Breast epithelium (tissue), 4 donors: ENCODE measurements around the gene PARM1. TPM values are rescaled to one million over a fixed set of nuclear protein-coding genes. Genes with fewer than 3 reads are reported as not detected.

Experiments
- DNase-seq, 2 donors: peaks; one replicate each; pipeline ENCODE4 v3.0.0-alpha.2; 2019; ENCODE audit warnings: low spot score in 2 of 2
- H3K27ac ChIP-seq, 2 donors: fragments of 200-600 bp; sonication (generic) in 1 of 2; one replicate each; pipeline ENCODE4 v1.5.1; 2016 to 2019; ENCODE audit warnings: mild to moderate bottlenecking in 1 of 2
- H3K27me3 ChIP-seq, 2 donors: fragments of 200-600 bp; sonication (generic) in 1 of 2; one replicate each; pipeline versions ENCODE4 v1.5.1 to v1.6.0; 2017 to 2019; ENCODE audit warnings: control low read depth in 1 of 2, mild to moderate bottlenecking in 1 of 2
- H3K36me3 ChIP-seq: fragments of 200-600 bp; one replicate; pipeline ENCODE4 v1.5.1; 2019
- H3K4me1 ChIP-seq, 2 donors: fragments of 200-600 bp; sonication (generic); one replicate each; pipeline ENCODE4 v1.5.1; 2016 to 2019; ENCODE audit warnings: control low read depth in 1 of 2
- H3K4me3 ChIP-seq, 3 donors: fragments of 200-600 bp; sonication (generic); 1 replicate in 2 of 3; 2 replicates in 1 of 3; pipeline ENCODE4 v1.5.1; 2016 to 2019; ENCODE audit warnings: mild to moderate bottlenecking in 3 of 3, moderate library complexity in 2 of 3
- H3K9me3 ChIP-seq, 2 donors: fragments of 200-600 bp; sonication (generic) in 1 of 2; one replicate each; pipeline ENCODE4 v1.5.1; 2016 to 2019; ENCODE audit warnings: control low read depth in 1 of 2
- POLR2A ChIP-seq: fragments of 450-650 bp; IDR thresholded peaks from one replicate; pipeline ENCODE4 v1.6.1; 2016; ENCODE audit warnings: antibody characterized with exemption, mild to moderate bottlenecking, moderate library complexity
- POLR2AphosphoS5 ChIP-seq, 3 donors: sonication (generic); formaldehyde crosslinking; IDR thresholded peaks; one replicate each; pipeline ENCODE4 v1.6.1; 2017; ENCODE audit warnings: antibody characterized with exemption in 3 of 3
- intact Hi-C: fragments of 100-400 bp; cut with DNase I; formaldehyde crosslinking; loops from one replicate; pipeline ENCODE4 v1.15.1; 2023; ENCODE audit warnings: low total_unique reads
- total RNA-seq, 3 donors: library from RNA; depleted of rRNA; stranded (reverse); fragments of >200 nt; gene quantifications; one replicate each; pipeline ENCODE4 v1.1.0, GENCODE V29; 2016
- TF ChIP-seq, protein P1 (sequence below), 3 donors: fragments of 450-650 bp; IDR thresholded peaks; one replicate each; pipeline ENCODE4 v1.5.1; 2016 to 2017; ENCODE audit warnings: antibody characterized with exemption in 3 of 3, mild to moderate bottlenecking in 3 of 3, moderate library complexity in 3 of 3

PARM1 gene
- total RNA-seq, 3 donors from 2014 or later = 12.1 to 41.1 (median 18.0) TPM

DNA sequence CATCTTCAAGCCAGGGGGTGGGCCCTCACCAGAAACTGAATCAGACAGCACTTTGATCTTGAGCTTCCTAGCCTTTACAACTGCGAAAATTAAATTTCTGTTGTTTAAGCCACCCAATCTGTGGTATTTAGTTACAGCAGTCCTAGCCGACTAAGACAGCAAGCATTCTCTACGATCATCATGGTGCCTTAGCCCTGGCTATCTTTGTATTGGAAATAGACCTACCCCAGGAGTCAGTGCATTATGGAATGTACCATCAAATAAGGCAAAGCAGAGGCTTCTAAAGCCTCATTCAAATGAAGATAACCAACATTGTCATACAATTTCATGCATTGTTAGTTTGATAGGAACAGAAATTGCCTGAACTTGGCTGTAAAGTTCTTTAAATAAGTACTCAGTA is 75.0 kb downstream of the PARM1 start:
- Histone ChIP-seq H3K27ac (no peak overlapping the region), H3K27me3 (no peaks in the 10 kb centered on the region), H3K4me1 (no peaks in the 10 kb centered on the region), H3K4me3 (no peak overlapping the region), H3K36me3 (no peaks in the 10 kb centered on the region), H3K9me3 (peaks cover 5 to 9% of the 10 kb centered on the region in 2 donors)
- TF ChIP-seq POLR2A = no peak
- TF ChIP-seq, protein P1, sequence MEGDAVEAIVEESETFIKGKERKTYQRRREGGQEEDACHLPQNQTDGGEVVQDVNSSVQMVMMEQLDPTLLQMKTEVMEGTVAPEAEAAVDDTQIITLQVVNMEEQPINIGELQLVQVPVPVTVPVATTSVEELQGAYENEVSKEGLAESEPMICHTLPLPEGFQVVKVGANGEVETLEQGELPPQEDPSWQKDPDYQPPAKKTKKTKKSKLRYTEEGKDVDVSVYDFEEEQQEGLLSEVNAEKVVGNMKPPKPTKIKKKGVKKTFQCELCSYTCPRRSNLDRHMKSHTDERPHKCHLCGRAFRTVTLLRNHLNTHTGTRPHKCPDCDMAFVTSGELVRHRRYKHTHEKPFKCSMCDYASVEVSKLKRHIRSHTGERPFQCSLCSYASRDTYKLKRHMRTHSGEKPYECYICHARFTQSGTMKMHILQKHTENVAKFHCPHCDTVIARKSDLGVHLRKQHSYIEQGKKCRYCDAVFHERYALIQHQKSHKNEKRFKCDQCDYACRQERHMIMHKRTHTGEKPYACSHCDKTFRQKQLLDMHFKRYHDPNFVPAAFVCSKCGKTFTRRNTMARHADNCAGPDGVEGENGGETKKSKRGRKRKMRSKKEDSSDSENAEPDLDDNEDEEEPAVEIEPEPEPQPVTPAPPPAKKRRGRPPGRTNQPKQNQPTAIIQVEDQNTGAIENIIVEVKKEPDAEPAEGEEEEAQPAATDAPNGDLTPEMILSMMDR (IDR thresholded peaks at IDR 0.05) = no peak
- TF ChIP-seq POLR2AphosphoS5 (IDR thresholded peaks at IDR 0.05) = no peak
- no peak for DNase-seq
- intact Hi-C loops = no loop called here

DNA sequence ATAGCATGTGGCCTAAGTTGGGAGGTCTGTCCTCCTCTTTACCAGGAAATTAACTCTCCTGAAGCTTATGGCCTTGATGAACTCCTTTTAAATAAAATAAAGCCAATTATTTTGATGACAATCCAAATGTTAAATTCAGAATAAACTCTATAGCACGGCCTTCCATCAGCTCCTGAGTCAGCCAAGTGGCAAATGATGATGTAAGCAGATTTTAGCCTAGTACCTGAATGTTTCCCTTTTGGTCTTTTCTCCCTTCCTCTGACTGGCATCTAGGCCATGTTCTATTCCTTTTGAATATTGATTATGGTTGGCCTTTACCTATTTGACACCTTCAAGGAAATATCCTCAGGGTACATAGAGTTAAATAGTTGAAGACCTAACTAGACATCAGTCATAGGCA is 76.2 kb downstream of the PARM1 start:
- Histone ChIP-seq H3K27ac (no peak overlapping the region), H3K4me1 (no peaks in the 10 kb centered on the region), H3K27me3 (no peaks in the 10 kb centered on the region), H3K36me3 (no peaks in the 10 kb centered on the region), H3K4me3 (no peak overlapping the region), H3K9me3 (peaks cover 5 to 9% of the 10 kb centered on the region in 2 donors)
- intact Hi-C loops = no loop called here
- DNase-seq = no peak
- no peak for TF ChIP-seq POLR2A
- TF ChIP-seq POLR2AphosphoS5 (IDR thresholded peaks at IDR 0.05) = no peak
- TF ChIP-seq, protein P1 (IDR thresholded peaks at IDR 0.05) = no peak

DNA sequence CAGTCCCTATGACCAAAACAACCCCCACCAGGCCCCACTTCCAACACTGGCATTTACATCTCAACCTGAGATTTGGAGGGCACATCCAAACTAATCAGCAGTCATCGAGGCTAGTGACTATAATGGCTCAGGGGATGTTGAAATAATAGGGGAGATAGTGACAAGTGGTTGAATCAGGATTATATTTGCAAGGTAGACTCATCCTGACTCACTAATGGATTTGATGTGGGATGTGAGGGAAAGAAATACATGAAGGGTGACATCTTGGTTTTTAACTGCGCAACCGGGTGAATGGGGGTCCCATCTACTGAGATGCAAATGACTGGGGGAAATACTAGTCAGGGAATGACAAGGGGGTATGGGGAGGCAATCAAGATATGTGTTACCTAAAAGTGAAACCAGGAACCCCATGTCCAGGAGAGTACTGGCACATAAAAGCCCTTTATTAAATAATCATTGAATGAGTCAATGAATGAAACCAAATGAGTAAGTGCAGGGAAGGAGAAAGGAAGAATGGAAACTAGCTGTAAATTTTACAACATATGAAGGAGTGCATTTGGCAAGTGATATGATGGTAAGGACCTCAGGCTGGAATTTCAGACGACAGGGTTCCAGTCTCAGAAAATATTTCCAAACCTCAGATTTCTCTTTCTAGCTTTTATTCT is 78.3 kb downstream of the PARM1 start:
- intact Hi-C loops = no loop called here
- Histone ChIP-seq H3K27ac (no peak overlapping the region), H3K36me3 (no peaks in the 10 kb centered on the region), H3K27me3 (no peaks in the 10 kb centered on the region), H3K9me3 (peaks cover 5 to 9% of the 10 kb centered on the region in 2 donors), H3K4me1 (no peaks in the 10 kb centered on the region), H3K4me3 (no peak overlapping the region)
- TF ChIP-seq, protein P1 (IDR thresholded peaks at IDR 0.05) = no peak
- no peak for TF ChIP-seq POLR2AphosphoS5 (IDR thresholded peaks at IDR 0.05)
- no peak for TF ChIP-seq POLR2A
- DNase-seq = no peak

DNA sequence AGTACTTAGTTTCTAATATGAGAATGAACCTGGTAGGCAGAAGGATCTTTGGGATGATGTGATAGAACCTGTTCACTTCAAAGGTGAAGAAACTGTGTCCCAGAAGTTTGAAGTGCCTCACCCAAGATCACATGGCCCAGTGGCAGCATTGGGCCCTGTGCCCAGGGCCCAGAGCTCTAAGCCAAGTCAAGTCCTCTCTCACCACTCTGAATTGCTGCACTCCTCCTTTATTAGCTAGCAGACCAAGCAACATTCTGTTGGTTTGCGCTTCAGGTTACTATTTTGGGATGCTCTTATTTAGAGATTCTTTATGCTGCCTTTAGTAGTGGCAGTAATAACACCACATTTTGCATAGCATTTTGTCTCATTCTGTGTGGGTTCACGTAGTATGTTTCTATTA is 82.7 kb downstream of the PARM1 start:
- Histone ChIP-seq H3K9me3 (no peaks in the 10 kb centered on the region), H3K27ac (no peak overlapping the region), H3K4me3 (no peak overlapping the region), H3K27me3 (no peaks in the 10 kb centered on the region), H3K36me3 (no peaks in the 10 kb centered on the region), H3K4me1 (no peaks in the 10 kb centered on the region)
- intact Hi-C loops = no loop called here
- no peak for TF ChIP-seq POLR2A
- TF ChIP-seq POLR2AphosphoS5 (IDR thresholded peaks at IDR 0.05) = no peak
- TF ChIP-seq, protein P1 (IDR thresholded peaks at IDR 0.05) = no peak
- DNase-seq = no peak

DNA sequence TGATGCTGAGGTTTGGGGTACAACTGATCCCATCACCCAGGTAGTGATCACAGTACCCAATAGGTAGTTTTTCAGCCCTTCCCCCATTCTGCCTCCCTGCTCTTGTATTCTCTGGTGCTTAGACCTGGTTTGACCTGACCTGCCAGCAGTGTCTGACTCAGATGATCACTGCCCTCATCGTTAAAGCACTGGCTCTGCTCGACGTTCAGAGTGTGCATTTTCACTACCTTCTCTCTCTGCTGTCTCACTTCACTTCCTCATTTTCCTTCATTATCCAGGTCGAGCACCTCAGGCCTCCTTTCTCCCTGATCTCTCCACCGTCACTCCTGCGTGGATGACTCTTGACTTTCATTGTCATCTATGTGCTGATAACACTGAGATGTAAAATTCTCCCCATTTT is 83.6 kb downstream of the PARM1 start:
- no peak for DNase-seq
- TF ChIP-seq, protein P1 (IDR thresholded peaks at IDR 0.05) = no peak
- TF ChIP-seq POLR2AphosphoS5 (IDR thresholded peaks at IDR 0.05) (no peak), POLR2A (no peak)

More for the DNA sequence above, 83.6 kb downstream of the PARM1 start:
- Histone ChIP-seq H3K27me3 (no peaks in the 10 kb centered on the region), H3K4me3 (no peak overlapping the region), H3K27ac (no peak overlapping the region), H3K9me3 (no peaks in the 10 kb centered on the region), H3K4me1 (no peaks in the 10 kb centered on the region), H3K36me3 (no peaks in the 10 kb centered on the region)
- intact Hi-C loops = no loop called here
